Endothelial cell of umbilical vein (primary cell): ENCODE measurements around the gene ZNF385C.

ENCODE experiments used
- MYC ChIP-seq: IDR thresholded peaks from one replicate; pipeline ENCODE4 v1.6.1; 2011; ENCODE audit warnings: mild to moderate bottlenecking, low read depth, low read length
- TF ChIP-seq, protein P1 (sequence below), 2 donors: IDR thresholded peaks; 1 replicate in 1 of 2; 2 replicates in 1 of 2; pipeline ENCODE4 v1.5.1; 2011; ENCODE audit warnings: low read length in 2 of 2, mild to moderate bottlenecking in 2 of 2, moderate library complexity in 2 of 2, control low read depth in 1 of 2, inconsistent platforms in 1 of 2, low read depth in 1 of 2; ENCODE audit not compliant: insufficient read depth in 1 of 2; ENCODE audit errors: extremely low read depth in 1 of 2

DNA sequence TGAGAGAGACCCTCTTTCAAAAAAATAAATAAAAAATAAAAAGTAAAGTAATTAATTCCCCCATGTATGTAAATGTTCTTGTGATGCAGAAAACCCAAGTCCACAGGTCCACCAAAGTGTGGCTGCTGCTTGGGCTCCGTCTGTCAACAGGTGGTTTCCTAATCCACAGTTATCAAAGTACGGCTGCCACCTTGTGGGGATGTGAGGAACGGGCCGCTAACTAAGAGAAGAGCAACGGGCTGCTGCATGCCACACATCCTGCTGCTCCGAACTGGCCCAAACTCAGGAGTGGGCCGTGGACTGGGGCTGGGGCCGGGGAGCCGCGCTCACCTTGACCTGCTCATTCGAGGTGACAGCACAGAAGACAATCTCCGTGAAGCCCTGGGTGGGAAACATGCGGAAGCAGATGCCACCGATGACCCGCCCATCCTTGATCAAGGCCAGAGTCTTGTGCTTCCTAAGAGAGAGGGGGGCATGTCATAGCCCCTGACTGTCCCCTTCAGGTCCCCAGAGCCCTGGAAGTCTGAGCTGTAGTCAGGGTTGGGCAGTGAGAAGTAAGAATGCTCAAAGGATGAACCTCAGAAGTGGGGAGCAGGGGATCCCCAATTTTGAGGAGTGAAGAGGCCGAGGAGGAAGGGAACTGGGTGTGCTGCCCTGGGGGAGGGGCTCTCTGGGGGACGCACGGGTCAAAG, 18.6 kb upstream of the ZNF385C start:
- TF ChIP-seq, protein P1, sequence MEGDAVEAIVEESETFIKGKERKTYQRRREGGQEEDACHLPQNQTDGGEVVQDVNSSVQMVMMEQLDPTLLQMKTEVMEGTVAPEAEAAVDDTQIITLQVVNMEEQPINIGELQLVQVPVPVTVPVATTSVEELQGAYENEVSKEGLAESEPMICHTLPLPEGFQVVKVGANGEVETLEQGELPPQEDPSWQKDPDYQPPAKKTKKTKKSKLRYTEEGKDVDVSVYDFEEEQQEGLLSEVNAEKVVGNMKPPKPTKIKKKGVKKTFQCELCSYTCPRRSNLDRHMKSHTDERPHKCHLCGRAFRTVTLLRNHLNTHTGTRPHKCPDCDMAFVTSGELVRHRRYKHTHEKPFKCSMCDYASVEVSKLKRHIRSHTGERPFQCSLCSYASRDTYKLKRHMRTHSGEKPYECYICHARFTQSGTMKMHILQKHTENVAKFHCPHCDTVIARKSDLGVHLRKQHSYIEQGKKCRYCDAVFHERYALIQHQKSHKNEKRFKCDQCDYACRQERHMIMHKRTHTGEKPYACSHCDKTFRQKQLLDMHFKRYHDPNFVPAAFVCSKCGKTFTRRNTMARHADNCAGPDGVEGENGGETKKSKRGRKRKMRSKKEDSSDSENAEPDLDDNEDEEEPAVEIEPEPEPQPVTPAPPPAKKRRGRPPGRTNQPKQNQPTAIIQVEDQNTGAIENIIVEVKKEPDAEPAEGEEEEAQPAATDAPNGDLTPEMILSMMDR (IDR thresholded peaks at IDR 0.05; ENCODE audit: extremely low read depth in 1 of 2, insufficient read depth in 1 of 2, low read depth in 1 of 2, low read length in 2 of 2): peak; percentile 75 to 83
- no peak for TF ChIP-seq MYC
